Measurements from ENCODE around the gene EXTL2.
"Not testable (repeated sequence)": the region's sequence is repeated elsewhere in the genome, so short reads cannot be mapped to it uniquely, and the experiment has no call there.

EXTL2 gene

DNA sequence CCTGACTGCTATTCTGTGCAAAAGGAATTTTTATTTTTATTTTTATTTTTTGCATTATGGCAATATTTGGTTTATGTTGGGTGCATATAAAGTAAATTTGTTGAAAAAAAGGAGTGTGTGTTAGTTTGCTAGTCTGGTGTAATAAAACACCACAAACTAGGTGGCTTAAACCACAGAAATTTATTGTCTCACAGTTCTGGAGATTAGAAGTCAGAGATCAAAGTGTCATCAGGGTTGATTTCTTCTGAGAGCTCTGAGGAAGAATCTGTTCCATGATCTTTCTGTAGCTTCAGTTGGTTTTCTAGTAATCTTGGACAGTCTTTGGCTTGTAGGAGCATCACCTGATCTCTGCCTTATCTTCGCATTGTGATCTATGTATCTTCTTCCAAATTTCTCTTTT is 7.7 kb upstream of the EXTL2 start:
- ATAC-seq, result no peak
- DNase-seq, result no peak

DNA sequence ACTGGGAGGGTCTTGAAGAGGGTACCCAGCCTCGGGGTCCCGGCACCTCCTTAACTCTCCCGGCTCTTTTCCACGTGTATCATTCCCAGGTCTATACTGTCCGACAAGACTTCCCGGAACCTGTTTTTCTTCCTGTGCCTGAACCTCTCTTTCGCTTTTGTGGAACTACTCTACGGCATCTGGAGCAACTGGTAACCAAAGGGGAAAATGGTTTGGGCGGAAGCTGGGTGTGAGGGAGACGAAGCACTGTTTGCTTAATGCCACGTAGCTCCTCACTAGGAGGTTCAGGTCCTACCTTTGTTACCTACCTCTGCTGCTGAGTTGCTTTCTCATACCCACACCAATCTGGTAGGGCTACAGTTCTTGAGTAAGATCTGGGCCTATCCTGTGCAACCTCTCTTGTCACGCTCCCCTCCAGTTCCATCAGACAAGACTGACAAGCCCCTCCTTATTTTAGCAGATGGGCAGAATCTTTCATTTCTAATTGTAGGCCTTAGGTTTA is 1.9 kb upstream of the EXTL2 start:
- DNase-seq (peak; percentile 31), ATAC-seq (peak; percentile 69)

DNA sequence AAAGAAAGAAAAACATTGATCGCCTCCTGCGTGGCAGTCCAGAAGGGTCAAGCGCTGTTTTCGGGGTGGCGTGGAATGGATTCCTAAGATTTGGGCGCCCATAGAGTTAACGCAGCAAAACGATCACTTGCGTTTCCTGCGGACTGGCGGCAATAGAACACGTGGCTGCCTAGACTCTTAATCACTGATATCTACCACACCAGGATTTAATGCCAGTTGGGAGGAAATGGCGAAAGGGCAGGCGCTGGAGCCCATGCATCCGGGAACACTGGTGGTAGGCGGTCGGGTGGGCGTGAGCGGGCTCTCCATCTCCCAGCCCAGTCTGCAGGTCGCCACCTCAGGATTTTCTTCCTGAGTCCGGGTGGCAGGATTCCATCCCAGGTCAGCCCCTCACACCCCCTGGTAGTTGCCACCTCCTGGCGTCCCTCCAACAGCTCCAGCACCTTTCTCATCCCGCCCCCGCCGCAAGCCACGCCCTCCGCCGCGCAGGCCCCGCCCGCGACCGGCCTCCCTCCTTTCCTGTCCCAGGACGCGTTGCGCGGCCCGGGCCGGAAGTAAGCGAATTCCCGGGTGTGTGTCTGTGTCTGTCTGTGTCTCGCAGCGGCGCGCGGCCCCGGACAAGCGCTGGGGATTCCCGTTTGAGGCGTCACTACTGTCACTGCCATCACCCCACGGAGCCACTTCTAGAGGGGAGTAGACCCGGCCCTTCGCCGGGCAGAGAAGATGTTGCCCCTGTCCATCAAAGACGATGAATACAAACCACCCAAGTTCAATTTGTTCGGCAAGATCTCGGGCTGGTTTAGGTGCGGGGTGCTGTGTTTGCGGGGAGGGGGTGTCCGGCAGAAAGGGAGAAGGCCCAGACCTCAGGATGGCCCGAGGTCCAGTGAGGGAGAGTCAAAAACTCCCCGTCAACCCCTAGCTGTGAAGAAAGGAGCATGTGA is 1.2 kb upstream of the EXTL2 start, which contains the start of gene SLC30A7:
SLC30A7 (plus strand) TSS at position 551 of the 941 bp plus-strand sequence; CDS start at position 724, 173 bp downstream.
- ATAC-seq (peak; percentile 86), DNase-seq (peak; percentile 99)

DNA sequence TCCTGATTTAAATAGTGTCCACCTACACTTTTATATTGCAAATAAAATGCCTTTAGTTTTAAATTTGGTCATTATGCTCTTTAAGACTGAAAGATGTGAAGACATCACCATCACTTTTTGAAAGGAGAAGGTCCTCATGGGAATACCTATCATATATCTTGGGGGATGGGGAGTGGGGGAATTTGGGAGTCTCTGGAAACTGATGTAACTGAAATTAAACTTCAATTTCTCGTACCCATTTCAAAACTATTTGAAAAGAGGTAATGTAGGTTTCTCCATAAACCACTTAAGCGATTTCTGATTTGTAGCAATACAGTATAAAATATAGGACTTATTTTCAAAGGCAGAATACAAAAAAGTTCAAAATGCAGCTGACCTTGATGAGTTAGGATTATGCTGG is 924 bp downstream of the EXTL2 start:
- no peak for ATAC-seq
- DNase-seq, result no peak

DNA sequence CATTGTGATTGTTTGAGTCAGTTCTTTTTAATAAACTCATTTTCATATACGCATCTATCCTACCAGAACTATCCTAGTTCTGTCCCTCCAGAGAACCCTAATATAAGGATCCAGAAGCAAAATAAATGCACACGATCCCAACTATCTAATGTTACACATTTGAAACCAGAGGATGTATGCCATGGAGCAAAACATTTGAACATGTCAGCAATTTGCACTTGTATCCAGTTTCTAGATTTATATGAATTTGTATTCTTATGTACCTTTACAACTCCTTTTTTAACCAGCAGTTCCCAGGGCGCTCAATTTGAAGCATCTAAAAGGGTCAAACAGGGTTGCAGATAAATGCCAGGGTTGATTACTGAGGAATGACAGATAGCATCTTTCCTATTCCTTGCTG is 2.1 kb downstream of the EXTL2 start:
- no peak for DNase-seq
- no peak for ATAC-seq

DNA sequence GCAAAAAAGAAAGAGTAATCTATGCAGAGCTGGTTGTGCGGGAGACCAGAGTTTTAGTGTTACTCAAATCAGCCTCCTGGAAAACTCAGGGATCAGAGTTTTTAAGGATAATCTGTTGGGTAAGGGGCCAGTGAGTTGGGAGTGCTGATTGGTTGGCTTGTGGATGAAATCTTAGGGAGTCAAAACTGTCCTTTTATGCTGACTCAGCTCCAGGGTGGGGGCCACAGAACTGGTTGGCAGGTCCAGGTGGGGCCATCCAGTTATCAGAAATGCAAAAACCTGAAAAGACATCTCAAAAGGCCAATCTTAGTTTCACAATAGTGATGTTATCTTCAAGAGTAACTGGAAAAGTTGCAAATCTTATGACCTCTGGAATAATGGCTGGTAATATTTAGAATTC is 3.3 kb downstream of the EXTL2 start:
- no peak for DNase-seq

DNA sequence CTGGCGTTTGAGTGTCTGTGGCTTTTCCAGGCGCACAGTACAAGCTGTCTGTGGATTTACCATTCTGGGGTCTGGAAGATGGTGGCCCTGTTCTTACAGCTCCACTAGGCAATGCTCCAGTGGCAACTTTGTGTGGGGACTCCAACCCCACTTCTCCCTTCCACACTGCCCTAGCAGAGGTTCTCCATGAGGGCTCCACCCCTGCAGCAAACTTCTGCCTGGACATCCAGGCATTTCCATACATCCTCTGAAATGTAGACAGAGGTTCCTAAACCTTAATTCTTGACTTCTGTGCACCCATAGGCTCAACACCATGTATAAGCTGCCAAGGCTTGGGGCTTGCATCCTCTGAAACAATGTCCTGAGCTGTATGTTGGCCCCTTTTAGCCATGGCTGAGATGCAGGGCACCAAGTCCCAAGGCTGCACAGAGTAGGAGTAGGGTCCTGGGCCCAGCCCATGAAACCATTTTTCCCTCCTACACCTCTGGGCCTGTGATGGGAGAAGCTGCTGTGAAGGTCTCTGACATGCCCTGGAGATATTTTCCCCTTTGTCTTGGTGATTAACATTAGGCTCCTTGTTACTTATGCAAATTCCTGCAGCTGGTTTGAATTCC is 4.7 kb downstream of the EXTL2 start:
- ATAC-seq, result not testable (repeated sequence)

More for the DNA sequence above, 3.3 kb downstream of the EXTL2 start:
- no peak for ATAC-seq

DNA sequence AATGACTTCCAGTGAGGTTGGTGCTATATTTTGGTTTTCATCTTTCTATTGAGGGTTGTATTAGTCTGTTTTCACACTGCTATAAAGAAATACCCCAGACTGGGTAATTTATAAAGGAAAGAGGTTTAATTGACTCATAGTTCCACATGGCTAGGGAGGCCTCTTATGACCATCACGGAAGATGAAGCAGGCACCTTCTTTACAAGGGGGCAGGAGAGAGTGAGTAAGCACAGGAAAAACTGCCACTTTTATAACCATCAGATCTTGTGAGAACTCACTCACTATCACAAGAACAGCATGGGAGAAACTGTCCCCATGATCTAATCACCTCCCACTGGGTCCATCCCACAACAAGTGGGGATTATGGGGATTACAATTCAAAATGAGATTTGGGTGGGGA is 5.6 kb downstream of the EXTL2 start:
- ATAC-seq, result peak; percentile 88
- DNase-seq, result not testable (repeated sequence)

More for the DNA sequence above, 4.7 kb downstream of the EXTL2 start:
- DNase-seq, result not testable (repeated sequence)

DNA sequence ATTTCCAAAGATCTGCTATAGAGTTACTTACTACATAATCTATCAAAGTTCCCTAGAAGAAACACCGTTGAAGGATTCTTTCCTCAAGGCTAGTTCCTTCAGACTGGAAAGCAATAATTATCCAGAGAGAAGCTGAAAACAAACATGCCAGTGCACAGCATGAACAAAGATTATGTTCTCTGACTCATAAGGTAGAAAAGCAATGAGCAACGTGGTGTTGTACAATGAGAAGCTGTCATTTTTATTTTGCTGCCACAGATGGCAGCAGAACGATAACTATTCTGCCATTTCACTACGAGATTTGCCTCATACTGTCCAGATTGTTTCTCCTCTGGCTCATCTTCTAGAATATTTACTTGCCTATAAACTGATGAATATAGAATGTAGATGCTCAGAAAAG is 10.7 kb downstream of the EXTL2 start:
- no peak for DNase-seq
- no peak for ATAC-seq

DNA sequence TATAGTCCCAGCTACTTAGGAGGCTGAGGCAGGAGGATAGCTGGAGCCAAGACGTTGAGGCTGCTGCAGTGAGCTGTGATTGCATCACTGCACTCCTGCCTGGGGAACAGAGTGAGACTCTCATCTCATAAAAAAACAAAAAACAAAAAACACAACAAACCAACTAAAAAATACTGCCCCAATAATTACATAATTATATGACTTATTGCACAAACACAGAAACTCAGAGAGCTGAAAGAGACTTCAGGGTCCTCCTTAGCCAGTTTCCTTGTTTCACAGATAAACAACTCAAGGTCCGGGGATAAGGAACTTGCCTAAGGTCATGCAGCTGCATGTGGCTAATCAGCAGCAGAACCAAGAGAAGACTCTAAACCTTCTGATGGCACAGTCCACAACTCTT is 11.9 kb downstream of the EXTL2 start:
- no peak for ATAC-seq
- DNase-seq, result no peak

DNA sequence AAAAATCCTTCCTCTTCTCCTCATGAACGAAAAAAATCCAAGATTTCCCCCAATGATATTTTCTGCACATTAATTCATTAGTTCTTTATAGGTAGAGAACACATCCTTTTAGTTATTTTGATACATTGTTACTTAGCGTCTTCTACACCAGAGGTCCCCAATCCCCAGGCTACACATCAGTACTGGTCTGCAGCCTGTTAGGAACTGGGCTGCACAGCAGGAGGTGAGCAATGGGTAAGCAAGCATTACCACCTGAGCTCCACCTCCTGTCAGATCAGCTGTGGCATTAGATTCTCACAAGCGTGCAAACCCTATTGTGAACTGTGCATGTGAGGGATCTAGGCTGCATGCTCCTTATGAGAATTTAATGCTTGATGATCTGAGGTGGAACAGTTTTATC is 13.0 kb downstream of the EXTL2 start:
- DNase-seq, result no peak
- ATAC-seq, result no peak

DNA sequence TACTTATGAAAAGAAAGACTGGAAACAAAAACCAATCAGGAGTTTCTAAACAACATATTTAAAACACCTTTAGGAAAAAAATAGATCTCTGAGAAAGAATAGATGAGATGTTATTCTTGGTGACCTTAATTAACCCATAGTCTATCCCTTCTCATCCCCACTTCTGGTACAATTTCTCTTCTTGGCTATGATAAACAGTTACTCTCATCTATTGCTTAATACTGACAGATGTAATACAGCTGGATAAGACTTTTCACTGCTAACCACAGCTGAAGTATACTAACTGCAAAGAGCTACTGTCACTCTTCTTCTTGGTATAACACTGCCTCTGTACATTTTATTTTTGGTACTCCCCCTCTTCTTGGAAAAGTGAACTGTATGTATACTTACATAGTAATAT is 15.2 kb downstream of the EXTL2 start:
- no peak for DNase-seq
- ATAC-seq, result no peak

DNA sequence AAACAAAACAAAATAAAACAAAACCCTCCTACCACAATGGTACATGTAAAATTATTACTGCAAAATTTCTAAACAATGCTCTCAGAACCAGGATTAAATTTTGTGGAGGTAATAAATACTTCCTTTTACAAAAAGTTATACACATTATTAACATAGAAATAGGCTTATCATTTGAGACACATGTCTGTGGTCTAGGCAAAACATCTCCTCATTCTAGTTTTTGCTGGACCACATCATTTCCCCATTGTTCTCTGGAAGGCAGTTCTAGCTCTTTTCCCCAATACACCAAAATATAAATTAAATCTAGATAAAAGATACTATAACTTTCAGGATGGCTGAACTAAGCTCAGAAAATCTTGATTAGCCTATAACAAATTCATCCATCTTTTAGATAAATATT is 18.4 kb downstream of the EXTL2 start:
- no peak for DNase-seq
- ATAC-seq, result no peak

DNA sequence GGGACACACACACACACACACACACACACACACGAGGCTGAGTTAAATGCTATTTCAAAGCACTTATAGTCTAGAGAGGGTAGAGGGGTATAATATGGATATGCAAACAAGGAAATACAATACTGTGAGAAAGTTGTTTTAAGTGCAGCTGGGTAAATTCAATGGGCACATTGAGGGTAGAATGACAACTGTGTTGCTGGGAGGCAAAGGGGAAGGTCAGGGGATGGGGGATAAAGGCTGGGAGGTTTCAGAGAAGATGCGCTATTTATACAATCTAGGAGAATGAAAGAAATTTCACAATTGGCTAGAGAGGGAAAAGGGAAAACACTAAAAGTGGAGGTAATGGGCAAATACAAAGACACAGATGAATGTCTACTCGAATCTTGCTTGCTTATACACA is 19.4 kb downstream of the EXTL2 start:
- no peak for DNase-seq
- no peak for ATAC-seq

DNA sequence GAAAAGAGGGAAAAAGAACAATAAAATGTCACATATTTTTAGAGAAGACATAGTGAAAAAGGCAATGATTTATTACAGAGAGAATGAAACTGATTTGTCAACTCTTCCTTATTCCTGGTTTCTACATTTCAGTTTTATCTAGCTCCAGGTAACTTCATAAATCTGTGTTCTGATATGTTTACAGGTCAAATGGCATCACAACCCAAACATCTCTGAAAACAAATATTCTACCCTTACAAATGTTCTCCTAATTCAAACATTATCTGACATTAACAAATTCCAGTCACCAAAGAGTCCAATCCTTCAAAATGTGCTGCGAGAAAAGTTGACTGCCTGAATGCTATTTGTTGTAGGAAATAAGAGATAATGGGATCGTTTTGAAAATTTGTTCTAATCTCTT is 20.2 kb downstream of the EXTL2 start:
- DNase-seq, result no peak
- ATAC-seq, result no peak

DNA sequence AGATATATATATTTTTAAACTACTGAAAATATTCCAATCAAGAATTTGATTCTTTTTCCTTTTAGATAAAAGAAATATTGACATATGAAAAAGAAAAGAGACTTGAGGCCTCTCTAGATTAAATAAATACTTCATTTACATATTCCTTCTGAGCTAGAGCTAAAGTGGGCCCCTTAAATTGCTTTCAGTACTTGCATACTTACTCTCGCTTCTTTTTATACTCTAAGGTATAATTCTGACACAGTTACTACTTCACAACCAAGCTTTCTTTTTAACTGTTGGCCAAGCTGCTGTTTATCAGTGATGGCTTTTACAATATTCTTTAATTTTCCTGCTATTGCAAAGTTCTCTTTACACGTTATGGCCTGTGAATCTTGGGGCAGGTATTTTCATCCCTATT is 24.6 kb downstream of the EXTL2 start:
- no peak for ATAC-seq

DNA sequence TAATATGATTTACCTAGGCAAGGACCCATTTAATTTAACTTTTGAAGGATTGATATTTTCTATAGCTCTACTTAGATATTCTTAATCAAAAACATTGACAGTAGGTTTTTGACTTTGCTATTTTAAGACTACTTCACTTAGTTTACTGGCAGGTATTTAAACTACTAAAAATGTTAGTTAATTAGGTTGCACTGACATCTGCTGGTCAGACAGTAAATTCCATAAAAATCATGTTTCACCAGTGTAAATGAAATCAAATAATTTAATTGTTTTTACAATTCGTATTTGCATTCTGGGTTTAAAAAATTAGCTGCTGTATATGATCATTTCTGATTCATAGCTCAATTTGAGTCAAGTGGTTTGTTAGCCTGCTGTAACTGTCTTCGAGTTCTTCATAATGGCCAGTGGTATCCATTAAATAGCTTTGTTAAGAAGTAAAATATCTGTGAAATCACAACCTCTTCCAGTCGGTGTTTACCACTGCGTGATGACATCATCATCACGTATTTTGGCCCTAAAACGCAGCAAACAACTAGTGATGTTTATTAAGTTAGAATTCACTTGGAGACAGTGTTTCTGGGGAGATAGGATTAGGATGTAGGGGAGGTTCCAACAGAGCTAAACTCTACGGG is 26.2 kb downstream of the EXTL2 start:
- DNase-seq (no peak), ATAC-seq (no peak)

More for the DNA sequence above, 24.6 kb downstream of the EXTL2 start:
- DNase-seq, result no peak

DNA sequence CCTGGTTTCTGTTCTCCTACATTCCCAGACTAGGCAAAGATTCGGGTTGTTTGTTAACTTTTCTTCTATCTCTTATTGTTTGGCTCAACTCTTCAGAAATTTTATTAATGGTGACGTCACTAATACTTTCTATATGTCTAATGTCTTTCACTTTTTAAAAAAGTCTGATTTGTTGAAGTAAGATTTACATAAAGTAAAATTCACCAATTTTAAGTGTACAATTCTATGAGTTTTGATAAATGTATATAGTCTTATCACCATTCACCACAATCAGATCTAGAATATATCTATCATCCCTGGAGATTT is 27.8 kb downstream of the EXTL2 start:
- ATAC-seq, result no peak

DNA sequence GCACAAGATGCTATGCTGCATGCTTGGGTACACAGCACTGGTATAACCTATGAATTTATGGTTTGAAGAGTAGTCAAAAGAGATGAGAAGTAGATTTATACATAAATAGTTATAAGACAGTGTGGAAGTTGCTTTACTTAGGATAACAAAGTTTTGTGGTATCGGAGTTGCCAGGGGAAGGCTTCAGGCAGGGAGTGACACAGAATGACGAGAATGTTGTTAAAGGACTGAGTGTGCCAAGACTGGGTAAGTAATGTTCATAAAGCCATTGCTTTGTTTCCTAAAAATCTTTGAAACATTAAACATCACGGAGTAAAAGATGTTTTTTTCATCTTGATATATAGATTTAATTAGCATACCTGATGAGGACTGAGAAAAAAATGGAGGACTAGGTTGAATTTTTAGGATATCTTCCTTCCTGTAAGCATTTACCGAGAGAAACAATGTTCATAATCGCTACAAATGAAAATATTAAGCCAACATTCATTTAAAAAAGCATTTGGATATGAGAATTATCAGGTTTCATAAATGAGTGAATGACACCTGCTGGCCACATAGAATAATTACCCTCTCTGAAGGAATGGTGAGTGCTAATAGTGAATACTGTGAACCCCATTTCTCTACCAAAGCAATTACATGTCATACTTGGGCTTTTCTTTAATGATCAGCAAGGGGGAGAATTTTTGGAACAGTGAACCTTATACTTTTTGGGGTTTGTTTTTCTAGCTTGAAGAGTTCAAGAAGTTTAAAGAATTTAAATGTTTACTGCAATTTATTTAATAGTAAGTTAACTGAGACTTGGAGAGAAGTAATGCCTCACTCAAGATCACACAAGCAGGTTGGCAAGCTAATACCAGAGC is 28.4 kb downstream of the EXTL2 start:
- no peak for DNase-seq
- ATAC-seq, result no peak

More for the DNA sequence above, 27.8 kb downstream of the EXTL2 start:
- DNase-seq, result no peak

DNA sequence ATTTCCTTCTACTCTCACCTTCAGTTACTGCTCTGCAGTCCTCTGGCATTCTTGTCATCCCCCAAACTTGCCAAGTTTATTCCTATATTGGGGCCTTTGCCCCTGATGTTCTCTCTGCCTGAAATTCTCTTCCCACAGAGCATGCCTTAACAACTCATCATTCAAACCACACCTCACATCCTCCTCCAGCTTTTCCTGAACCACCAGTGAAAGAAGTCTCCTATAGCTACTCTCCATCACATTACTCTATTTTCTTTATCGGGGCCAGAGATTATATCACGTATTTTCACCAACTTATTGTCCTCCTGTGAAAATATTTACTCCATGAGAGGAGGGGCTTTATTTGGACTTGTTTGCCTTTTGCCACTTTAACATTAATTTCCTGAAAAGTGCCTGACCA is 32.1 kb downstream of the EXTL2 start:
- ATAC-seq (no peak), DNase-seq (no peak)

DNA sequence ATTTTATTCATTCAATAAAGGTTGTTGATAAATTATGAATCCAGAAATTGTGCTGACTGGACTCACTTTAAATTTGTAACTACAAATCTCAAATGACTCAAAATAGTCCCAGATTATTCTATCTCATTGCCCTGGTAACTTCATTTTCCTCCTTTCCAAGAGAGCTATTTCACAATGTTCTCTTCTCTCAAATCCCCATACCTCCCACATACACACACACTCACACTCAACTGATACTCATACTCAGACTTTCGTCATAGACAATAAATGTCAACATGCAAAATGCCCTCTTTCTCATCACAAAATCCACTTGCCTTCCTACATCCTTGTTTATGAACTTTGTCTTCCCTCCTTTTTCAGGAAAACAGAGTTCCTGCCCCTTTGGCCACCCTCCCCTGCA is 33.3 kb downstream of the EXTL2 start:
- no peak for ATAC-seq
- no peak for DNase-seq

DNA sequence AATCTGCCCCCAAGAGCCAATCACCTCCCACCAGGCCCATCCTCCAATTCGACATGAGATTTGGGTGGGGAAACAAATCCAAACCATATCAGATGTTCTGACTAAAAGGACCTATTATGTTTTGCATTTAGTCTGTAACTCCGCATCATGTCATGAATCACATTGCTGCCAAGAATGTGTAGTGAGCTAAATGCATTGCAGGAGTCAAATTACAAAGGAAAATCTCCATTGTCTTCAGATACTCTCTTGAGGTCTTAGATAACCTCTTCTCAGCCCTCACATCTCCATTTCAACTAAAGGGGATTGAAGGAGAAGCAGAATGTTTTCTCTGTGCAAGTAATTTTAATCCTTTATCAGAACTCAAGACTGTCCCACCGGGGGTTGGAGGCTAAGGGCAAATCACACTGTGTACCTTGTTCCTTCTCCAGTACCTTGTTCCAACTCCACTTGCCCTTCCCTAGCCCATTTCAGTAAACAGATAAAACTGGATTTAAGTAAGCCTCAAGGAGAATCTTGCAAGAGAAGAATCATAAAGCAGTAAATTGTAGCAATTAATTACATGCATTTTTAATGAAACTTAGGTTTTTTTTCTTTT is 34.1 kb downstream of the EXTL2 start:
- DNase-seq (no peak), ATAC-seq (no peak)
